ENCODE results near the gene SVEP1.
"Not testable (repeated sequence)": the region's sequence is repeated elsewhere in the genome, so short reads cannot be mapped to it uniquely, and the experiment has no call there.

Gene SVEP1

GRCh38 chr9:110370315-110370714 is 209.2 kb downstream of the SVEP1 start:
- no peak for TF ChIP-seq CTCF (IDR thresholded peaks at IDR 0.05; ENCODE audit: insufficient read depth, low read length, poor library complexity, severe bottlenecking)
- no peaks in the 10 kb centered on the region for H3K27me3 ChIP-seq (replicated peaks; ENCODE audit: control insufficient read depth, insufficient read depth, low read length)
- DNase-seq (ENCODE audit: extremely low read depth, insufficient read length): no peak
- no peak overlapping the region for H3K4me3 ChIP-seq (replicated peaks; ENCODE audit: low read depth, low read length)
- no peaks in the 10 kb centered on the region for H3K36me3 ChIP-seq (ENCODE audit: control insufficient read depth, insufficient read depth, low read length)

- no peak for TF ChIP-seq CTCF (IDR thresholded peaks at IDR 0.05; ENCODE audit: insufficient read depth, low read length, poor library complexity, severe bottlenecking)
- Histone ChIP-seq H3K4me3 (replicated peaks; ENCODE audit: low read depth, low read length) (no peak overlapping the region), H3K27me3 (replicated peaks; ENCODE audit: control insufficient read depth, insufficient read depth, low read length) (no peaks in the 10 kb centered on the region), H3K36me3 (ENCODE audit: control insufficient read depth, insufficient read depth, low read length) (no peaks in the 10 kb centered on the region)
- DNase-seq (ENCODE audit: extremely low read depth, insufficient read length): no peak
These were observed 215.1 kb downstream of the SVEP1 start for GRCh38 chr9:110364451-110364850.

DNA sequence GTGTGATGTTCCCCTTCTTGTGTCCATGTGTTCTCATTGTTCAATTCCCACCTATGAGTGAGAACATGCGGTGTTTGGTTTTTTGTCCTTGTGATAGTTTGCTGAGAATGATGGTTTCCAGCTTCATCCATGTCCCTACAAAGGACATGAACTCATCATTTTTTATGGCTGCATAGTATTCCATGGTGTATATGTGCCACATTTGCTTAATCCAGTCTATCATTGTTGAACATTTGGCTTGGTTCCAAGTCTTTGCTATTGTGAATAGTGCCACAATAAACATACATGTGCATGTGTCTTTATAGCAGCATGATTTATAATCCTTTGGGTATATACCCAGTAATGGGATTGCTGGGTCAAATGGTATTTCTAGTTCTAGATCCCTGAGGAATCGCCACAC is 220.5 kb downstream of the SVEP1 start:
- not testable (repeated sequence) for H3K36me3 ChIP-seq (ENCODE audit: control insufficient read depth, insufficient read depth, low read length); DNase-seq (ENCODE audit: extremely low read depth, insufficient read length); H3K27me3 ChIP-seq (replicated peaks; ENCODE audit: control insufficient read depth, insufficient read depth, low read length); H3K4me3 ChIP-seq (replicated peaks; ENCODE audit: low read depth, low read length)

GRCh38 chr9:110357505-110357904 is 222.0 kb downstream of the SVEP1 start:
- TF ChIP-seq CTCF (IDR thresholded peaks at IDR 0.05; ENCODE audit: insufficient read depth, low read length, poor library complexity, severe bottlenecking): no peak
- Histone ChIP-seq H3K36me3 (ENCODE audit: control insufficient read depth, insufficient read depth, low read length) (no peaks in the 10 kb centered on the region), H3K4me3 (replicated peaks; ENCODE audit: low read depth, low read length) (no peak overlapping the region), H3K27me3 (replicated peaks; ENCODE audit: control insufficient read depth, insufficient read depth, low read length) (no peaks in the 10 kb centered on the region)
- DNase-seq (ENCODE audit: extremely low read depth, insufficient read length): no peak

GRCh38 chr9:110356639-110357395 is 222.7 kb downstream of the SVEP1 start:
- no peak for DNase-seq (ENCODE audit: extremely low read depth, insufficient read length)
- Histone ChIP-seq H3K27me3 (replicated peaks; ENCODE audit: control insufficient read depth, insufficient read depth, low read length) (no peaks in the 10 kb centered on the region), H3K36me3 (ENCODE audit: control insufficient read depth, insufficient read depth, low read length) (no peaks in the 10 kb centered on the region), H3K4me3 (replicated peaks; ENCODE audit: low read depth, low read length) (no peak overlapping the region)
- no peak for TF ChIP-seq CTCF (IDR thresholded peaks at IDR 0.05; ENCODE audit: insufficient read depth, low read length, poor library complexity, severe bottlenecking)

DNA sequence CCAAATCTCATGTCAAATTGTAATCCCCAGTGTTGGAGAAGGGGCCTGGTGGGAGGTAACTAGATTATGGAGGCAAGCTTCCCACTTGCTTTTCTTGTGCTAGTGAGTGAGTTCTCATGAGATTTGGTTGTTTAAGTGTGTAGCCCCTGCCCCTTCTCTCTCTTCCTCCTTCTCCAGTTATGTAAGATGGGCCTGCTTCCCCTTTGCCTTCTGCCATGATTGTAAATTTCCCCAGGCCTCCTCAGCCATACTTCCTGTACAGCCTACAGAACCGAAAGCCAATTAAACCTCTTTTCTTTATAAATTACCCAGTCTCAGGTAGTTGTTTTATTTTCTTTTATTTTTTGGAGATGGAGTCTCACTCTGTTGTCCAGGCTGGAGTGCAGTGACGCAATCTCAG is 223.6 kb downstream of the SVEP1 start:
- Histone ChIP-seq H3K4me3 (replicated peaks; ENCODE audit: low read depth, low read length) (no peak overlapping the region), H3K36me3 (ENCODE audit: control insufficient read depth, insufficient read depth, low read length) (no peaks in the 10 kb centered on the region), H3K27me3 (replicated peaks; ENCODE audit: control insufficient read depth, insufficient read depth, low read length) (no peaks in the 10 kb centered on the region)
- no peak for DNase-seq (ENCODE audit: extremely low read depth, insufficient read length)
- no peak for TF ChIP-seq CTCF (IDR thresholded peaks at IDR 0.05; ENCODE audit: insufficient read depth, low read length, poor library complexity, severe bottlenecking)

Data from GM06990 (cell line).